Amniotic stem cell (primary cell): ENCODE data around the gene DENND1A.

Experiments
- DNase-seq: peaks from one replicate; lab custom pipeline; 2025; lab: John Stamatoyannopoulos, UW

DENND1A gene

DNA sequence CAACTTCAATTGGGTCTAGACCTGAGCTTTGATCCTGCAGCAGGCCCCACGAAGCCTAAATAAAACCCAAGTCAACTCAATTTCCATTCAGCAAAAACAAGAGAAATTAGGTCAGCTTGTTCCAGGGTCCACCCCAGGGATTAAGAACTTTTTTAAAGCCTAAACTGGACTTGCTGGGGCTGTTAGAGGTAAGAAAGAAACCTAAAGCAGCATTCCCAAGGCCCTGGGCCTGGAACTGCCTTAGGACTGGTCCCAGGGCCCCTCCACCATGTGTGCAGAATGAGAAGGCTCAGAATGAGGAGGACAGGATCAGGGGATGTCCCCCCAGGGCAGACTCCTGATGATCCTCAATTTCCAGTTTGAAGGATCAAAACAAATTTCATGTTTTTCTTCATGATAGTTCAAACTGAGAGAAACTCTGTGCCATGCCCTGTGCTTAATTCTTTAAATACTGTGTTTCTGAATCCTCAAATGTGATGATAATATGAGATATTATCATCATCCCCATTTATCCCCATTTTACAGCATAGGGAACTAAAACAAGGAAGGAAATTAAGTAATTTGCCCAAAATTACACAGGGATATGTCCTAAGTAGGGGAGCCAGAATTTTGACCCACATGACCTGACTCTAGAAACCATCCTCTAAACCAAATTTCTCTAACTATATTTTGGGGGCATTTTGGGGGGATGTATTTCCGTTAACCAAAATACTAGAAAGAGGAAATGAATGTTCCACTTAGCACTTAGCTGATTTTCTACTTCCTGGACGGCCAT is 64.5 kb downstream of the DENND1A start:
- DNase-seq = no peak

DNA sequence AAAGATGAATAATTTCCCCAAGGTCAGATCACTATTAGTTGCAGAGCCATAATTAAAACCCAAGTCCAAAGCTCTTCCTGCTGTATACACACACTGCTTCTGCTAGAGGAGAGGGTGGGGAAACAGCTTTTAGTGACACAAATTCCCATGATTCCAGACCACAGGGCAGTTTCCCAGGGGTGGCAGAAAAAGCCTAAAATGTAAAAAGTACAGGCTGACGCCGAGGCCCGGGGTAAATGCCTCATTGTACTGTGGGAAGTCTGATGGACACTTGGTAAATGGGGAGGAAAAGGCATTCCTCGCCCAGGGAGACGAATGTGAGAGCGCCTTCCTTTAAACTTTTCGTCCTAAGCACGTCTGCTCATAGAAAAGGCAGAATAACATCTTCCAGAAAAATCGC is 65.7 kb downstream of the DENND1A start:
- no peak for DNase-seq

DNA sequence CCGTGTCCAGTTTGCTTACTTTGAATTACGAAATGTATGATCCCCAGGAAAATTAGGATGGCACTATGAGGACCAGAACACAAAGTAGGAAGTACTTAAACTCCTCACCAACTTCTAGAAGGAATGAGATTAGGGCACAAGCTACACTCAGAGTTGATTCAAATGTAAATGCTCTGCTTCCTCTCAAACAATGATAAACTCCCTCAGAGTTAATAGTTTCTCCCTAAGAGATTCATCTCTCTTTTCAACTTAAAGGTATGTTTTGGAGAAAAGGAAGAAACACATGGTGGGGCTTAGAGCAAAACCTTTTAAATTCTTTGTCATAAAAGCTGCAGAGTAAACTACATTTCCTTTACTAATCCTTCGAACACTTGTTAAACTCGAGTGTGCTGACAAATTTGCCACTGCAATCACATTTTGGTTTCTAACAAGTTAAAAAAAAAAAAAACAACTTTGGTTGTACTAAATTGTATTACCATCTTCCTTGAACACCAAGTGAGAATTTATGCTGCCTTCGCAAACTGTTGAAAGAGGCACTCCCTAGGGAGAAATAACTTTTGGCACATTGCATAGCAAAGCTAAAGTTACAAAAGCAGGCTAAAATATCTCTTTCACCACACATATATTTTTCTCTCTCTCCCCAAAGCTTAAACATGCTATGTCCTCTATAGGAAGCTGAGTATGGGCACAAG is 66.6 kb downstream of the DENND1A start:
- no peak for DNase-seq

DNA sequence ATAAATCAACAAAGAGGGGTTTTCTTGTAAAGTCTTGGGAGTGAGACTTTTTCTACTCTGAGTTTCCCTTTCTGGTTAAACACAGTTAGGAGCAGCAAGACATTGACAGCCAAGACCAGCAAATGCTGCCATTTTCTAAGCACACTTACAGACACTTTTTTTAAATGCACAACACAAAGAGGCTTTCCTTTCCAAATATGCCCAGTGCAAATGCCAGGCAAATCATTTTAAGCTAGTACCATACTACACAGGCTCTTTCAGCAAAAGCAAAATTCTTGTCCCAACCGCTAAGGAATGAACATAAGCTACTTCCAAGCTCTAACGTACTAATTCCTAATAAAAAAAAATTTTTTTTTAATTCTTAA is 68.2 kb downstream of the DENND1A start:
- no peak for DNase-seq

DNA sequence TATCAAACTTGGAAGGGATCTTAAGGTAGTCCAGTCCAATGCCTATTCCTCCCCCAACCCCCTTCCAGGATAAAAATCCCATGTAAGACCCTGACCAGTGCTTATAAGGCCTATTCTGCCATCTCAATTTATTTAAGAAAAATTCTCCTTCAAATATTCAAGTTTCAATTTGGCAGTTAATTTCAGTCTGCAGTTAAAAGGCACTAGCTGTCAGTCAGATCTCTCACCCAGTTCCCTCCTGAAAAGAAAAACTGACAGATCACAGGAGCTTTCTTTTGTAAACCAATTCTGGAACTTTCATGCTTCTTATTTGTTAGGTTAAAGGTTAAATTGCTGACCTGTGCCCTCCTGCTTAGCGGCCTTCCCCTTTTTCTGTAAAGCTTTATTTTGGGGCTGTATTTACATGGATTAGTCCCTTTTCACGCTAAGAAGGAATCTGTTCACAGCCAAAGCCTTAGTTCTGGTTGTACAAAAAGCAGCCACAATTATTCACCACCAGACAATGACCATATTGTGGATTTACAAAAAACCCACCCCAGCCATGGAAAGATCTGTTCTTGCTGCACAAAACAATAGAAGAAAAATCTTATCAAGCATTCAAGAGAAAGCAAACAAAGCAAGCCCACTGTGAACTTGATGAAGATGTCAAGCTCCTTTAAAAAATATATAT is 68.7 kb downstream of the DENND1A start:
- no peak for DNase-seq

DNA sequence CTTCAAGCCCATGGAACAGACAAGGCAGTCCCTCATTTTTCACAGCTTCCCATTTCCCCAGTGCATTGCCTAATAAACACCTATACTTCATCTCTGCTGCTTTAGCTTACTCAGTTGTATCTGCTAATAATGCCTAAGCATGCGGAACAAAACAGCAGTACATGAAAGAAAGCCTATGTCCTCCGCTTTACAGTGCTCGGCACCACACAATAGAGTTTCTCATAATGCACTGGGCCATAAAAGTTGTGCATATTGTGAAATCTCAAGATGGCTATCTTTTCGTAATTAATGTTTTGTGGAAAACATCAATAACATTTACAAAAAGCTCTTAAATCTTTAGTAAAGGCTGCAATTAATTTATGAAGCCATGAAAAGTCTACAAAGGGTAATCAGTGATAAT is 69.3 kb downstream of the DENND1A start:
- no peak for DNase-seq

DNA sequence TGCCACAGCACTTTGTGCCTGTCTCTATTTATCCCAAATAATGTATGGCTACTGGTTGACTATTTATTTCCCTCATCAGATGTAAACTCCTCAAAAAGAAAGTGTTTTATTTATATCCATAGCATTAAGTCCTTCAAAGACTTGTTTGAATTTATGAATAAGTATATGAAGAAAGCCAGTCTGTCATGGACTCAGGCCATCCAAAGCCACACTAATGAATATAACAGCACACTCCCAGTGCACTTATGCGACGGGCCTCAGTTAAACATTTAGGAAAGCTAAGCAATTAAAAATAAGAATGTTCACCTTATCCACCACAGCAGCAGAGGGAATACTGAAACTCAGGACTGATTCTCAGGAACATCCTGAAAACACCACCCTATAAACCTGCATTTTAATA is 77.5 kb downstream of the DENND1A start:
- no peak for DNase-seq

DNA sequence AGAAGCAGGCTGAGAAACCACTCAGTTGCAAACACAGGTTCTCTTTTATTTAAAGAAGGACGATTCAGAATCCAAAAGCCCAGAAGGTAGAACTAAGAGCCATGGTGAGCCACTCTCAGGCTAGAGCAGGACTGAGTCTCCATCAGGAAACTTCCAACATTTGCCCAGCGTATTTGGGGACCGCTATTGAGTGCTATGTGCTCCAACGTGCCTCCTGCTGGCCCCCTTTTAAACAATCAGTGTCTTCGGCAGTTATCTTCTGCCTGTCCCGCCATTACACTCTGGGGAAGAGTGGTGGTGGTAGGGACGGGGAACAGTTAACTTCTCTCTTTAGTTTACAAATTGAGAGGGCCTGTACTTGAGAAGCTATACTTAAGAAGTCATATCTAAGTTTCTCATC is 78.1 kb downstream of the DENND1A start:
- DNase-seq = no peak

DNA sequence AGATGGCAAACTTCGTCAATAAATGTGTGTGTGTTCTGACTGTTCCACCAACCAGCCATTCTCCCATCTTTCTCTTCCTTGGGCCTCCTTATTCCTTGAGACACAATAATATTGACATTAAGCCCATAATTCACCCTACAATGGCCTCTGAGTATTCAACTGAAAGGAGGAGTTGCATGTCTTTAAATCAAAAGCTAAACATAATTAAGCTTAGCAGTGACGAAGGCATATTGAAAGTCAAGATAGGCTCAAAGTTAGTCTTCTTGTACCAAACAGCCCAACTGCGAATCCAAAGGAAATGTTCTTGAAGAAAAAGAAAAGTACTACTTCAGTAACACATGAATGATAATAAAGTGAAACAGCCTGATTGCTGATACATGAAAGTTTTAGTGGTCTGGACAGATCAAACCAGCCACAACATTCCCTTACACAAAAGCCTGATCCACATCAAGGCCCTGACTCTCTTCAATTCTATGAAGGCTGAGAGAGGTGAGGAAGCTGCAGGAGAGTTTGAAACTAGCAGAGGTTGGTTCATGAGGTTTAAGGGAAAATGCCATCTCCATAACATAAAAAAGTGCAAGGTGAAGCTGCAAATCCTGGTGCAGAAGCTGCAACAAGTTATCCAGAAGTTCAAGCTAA is 81.4 kb downstream of the DENND1A start:
- no peak for DNase-seq

DNA sequence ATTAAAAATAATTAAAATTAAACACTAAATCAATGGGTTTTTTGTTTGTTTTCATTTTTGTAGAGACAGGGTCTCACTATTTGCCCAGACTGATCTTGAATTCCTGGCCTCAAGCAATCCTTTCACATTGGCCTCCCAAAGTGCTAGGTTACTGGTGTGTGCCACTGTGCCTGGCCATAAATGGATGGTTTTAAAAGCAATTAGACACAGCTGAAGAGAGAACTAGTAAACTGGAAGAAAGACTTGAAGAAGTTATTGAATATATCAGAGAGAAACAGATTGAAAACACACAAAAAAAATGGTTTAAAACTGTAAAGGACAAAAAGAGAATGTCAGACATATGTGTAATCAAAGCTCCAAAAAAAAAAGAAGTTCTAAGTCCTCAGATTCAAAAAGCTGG is 83.0 kb downstream of the DENND1A start:
- DNase-seq = no peak

DNA sequence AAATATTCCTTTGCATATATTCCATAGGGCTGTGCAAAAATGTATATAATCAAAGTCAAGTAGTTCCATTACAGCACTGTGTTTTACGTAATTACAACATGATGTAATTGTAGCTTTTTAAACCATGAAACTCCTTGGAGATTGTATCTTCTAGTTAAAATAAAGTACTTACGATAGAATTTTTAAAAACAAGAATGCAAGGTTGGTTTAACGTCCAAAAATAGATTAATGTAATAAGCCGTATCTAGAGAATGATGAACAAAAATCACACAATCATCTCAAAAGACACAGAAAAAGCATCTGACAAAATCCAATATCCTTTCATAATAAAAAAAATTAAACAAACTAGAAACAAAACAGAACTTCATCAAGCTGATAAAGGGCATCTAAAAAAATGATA is 86.2 kb downstream of the DENND1A start:
- no peak for DNase-seq

DNA sequence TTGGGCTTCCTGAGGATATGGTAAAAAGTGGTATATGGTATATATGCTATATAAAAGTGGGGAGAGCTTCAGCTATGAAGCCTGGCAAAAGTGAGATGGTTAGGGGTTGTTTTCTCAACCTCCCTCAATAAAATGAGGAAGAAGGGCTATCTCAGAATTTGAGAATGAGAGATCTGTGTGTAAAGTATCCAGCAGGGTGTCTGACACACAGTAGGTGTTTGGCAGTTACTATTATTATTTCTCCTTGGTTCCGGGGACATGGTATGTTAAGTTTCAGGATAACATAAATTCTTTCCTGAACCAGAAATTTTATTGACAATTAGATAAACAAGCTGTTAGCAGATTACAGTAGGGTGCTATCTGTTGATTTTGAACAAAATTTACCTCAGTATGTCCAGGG is 94.1 kb downstream of the DENND1A start:
- DNase-seq = no peak

DNA sequence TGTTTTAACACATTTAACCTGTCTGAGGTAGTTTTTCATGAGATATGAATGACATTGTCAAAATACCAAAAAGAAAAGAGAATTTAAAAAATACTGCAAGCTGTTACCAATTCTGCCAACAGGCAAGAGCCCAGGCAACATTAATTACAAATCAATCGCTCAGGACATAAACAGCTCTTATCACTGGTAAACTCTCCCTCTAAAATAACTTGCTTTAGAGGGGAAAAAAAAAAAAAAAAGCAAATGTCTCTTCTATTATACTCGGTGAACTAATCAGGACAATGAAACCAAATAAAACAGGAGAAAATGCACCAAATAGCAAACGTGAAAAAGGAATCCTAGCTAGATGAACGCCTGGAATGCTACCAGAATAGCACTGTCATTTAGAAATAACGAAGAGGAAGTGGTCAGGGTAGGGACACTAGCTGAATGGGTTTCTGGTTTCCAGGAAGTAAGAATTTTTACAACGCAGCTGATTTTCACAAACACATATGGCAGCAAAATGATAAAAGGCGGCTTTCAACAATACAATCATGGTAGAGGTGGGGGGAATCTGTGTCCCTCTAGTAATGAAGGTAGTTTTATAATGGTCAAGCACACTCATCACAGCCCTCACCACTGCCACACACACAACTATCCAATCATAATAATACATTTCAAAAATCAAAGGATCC is 94.9 kb downstream of the DENND1A start:
- no peak for DNase-seq

DNA sequence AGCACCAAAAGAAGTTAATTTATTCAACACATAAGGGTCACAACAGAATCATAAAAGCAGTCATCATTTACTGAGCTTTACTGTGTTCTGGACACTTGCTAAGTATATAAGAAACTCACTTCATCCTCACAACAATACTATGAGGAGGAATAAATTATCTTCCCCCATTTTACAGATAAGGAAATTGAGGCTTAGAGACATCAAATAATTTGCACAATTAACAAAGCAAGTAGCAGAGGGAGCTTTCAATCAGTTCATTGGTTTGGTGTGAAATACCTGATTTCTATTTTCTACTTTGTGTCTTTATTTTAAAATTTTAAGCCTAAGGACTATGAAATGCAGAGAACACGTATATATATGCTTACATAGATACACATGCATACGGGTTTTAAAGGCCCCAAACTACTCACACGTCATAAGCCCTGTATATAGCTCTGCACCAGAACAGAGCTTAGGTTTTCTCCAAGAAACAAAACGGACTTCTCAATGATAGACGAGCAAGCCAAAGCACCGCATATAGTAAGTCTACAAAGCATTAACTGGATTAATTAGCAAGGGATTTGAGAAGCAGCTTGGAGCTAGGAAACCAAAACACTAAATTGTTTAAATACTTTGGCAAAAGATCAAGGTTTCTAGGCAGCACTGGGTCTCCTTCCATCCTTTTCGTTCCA is 95.6 kb downstream of the DENND1A start:
- DNase-seq = no peak

DNA sequence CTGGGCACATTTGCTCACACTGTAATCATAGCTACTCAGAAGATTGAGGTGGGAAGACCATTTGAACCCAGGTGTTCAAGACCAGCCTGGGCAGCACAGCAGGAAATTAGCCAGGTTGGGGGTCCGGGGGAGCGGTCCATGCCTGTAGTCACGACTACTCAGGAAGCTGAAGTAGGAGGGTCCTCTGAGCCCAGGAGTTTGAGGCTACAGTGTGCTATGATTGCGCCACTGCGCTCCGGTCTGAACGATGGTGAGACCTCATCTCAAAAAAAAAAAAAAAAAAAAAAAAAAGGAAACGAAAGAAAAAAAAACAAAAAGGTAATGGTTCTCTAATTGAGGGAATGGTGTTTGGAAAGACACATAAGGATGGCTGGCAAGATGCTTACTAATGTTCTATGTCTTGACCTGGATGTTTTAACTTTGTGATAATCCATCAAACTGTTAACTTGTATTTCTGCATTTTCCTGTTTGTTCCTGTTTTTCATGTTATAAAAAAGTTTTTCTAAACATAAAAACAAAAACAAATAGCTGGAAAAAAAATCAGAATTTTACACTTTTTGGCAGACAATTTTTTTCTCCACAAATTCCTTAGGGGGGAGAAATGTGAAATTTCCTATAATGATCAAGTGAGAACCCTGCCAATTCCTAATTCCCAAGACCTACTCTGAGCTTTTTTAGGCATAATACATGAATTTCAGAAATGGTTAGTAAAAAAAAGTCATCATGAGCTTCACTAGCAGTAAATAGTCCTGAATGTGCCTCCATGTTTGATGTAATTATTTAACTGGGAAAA is 96.9 kb downstream of the DENND1A start:
- DNase-seq = no peak

DNA sequence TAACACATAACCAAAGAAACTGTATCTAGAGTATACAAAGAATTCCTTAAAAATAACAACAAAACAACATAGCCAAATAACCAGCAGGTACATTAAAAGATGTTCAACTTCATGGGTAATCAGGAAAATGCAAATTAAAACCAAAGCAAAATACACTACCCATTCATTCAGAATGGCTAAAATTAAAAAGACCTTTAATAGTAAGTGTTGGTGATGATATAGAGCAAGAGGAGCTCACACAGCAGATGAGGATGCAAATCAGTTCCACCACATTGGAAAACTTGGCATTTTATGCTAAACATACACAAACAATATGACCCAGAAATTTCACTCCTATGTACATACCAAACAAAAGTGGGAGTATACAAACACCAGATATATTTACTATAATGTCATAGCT is 97.8 kb downstream of the DENND1A start:
- DNase-seq = no peak

DNA sequence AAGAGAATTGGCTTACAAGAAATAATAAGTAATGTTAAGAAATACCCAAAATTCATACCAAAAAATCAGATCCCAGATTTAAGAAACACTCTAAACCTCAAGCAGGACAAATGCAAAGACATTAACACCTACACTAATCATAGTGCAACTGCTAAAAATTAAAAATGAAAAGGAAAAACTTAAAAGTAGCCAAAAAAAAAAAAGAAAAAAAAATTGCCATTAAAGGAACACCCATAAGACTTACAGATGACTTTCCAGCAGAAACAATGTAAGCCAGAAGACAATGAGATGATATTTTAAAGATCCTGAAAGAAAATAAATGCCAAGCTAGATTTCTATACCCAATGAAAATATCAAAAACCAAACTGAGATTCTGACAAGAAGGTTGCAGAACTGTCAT is 101.5 kb downstream of the DENND1A start:
- no peak for DNase-seq

DNA sequence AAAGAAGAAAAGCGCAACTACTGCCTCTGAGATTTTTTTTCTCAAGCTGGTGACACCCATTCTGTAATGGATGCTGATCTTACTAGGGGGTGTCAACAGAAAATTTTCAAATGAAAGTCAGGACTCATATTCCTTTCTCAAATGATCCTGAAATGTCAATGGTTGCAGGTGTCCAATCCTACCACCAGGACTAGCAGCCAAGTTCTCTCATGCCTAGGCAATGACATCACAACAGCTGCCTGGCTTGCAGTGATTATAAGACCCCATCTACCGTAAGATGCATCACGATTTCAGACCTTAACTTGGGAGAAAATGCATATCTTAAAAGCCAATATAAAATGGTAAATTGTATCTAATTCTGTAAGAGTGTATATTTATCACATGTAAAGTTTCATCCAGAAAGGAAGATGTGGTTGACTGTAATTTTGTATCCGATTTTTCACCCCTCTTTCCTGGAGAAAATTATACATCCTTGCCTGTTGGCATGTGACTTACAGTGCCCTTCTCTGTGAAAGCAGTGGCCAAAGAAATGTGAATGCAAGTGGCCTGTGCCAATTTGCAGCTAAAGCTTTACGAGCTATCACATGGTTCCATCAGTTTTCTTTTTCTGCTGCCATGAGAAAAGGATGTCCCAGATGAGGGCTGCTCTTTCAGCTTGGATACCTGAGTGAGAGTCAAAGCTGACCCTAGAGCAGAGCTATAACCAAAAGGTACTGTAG is 104.4 kb downstream of the DENND1A start:
- DNase-seq = no peak

DNA sequence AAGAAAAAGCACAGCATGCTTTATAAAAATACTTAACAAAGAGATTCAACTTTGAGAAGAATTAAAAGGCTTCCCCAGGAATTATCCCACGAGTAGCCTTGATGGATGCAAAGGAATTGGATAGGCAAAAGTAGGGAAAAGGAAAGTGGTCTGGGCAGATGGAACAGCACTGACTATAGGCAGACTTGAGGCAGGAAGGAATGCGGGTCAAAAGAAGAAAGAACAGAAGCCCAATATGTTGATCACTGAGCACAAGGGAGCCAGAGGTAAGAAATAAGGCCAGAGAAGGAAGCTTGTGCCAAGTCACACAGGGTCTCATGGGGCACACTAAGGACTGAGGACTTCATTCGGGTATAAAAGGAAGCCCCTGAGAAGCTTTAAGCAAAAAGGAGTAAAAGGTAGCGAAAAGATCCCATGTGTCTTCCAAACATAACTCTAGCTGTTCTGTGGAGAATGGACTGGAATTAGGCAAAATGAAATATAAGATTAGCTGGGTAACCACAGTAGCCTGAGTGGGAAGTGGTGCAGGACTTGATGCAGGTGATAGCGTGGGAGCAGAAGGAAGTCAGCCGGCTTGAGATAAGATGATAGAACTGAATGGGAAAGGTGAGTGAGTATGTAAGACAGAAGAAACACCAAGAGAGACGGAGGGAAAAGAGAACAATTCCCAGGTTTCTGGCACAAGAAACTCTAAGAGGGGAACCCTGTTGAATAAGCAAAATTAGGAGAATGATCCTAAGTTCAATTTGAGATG is 106.6 kb downstream of the DENND1A start:
- no peak for DNase-seq
